SU-DHL-6 (cell line): ENCODE results near the gene GRM3.

Experiments
- H2AFZ ChIP-seq: fragments of 200-600 bp; sonication (generic); 2 replicates; pipeline ENCODE4 v1.6.1; 2014; ENCODE audit warnings: low read depth, mild to moderate bottlenecking, moderate library complexity, mixed read lengths, antibody characterized with exemption, low read length; ENCODE audit not compliant: severe bottlenecking
- H3F3A ChIP-seq: fragments of 200-600 bp; shearing (Covaris generic); 2 replicates; pipeline ENCODE4 v1.6.0; 2016; ENCODE audit warnings: antibody characterized with exemption, mild to moderate bottlenecking; ENCODE audit not compliant: insufficient read depth
- H3K27ac ChIP-seq: fragments of 200-600 bp; sonication (generic); 2 replicates; pipeline ENCODE4 v1.5.1; 2016; ENCODE audit warnings: low read depth, mild to moderate bottlenecking, low read length, moderate library complexity, mixed read lengths
- H3K27me3 ChIP-seq: fragments of 200-600 bp; sonication (generic), shearing (Covaris generic); 2 replicates; pipeline ENCODE4 v1.6.0; 2014; ENCODE audit warnings: mild to moderate bottlenecking, low read length
- H3K36me3 ChIP-seq: fragments of 200-600 bp; sonication (generic); 2 replicates; pipeline ENCODE4 v1.6.1; 2014; ENCODE audit warnings: mild to moderate bottlenecking, low read length, mixed read lengths
- H3K4me2 ChIP-seq: fragments of 300-600, 200-600 bp; shearing (Covaris generic), sonication (generic); 2 replicates; pipeline ENCODE4 v1.6.0; 2014; ENCODE audit warnings: low read length, low read depth, mild to moderate bottlenecking; ENCODE audit not compliant: poor library complexity, severe bottlenecking
- H3K4me3 ChIP-seq: fragments of 200-600 bp; sonication (generic); 2 replicates; pipeline ENCODE4 v1.5.1; 2014; ENCODE audit warnings: antibody characterized with exemption, low read length, mild to moderate bottlenecking, mixed read lengths; ENCODE audit not compliant: insufficient read depth, poor library complexity, severe bottlenecking
- H3K79me2 ChIP-seq: fragments of 200-600 bp; sonication (generic); 2 replicates; pipeline ENCODE4 v1.6.1; 2014; ENCODE audit warnings: mild to moderate bottlenecking, low read length, moderate library complexity; ENCODE audit not compliant: insufficient read depth
- H3K9ac ChIP-seq: fragments of 200-600 bp; sonication (generic); 2 replicates; pipeline ENCODE4 v1.7.0; 2014; ENCODE audit warnings: mild to moderate bottlenecking, low read length
- H3K9me2 ChIP-seq: fragments of 200-600 bp; sonication (generic); replicated peaks from 2 replicates; pipeline ENCODE4 v1.6.1; 2014; ENCODE audit warnings: low read length; ENCODE audit not compliant: insufficient read depth
- H3K9me3 ChIP-seq: fragments of 200-600 bp; sonication (generic); 2 replicates; pipeline ENCODE4 v1.6.1; 2014; ENCODE audit warnings: low read length, mixed read lengths; ENCODE audit not compliant: insufficient read depth
- H4K20me1 ChIP-seq: fragments of 200-600 bp; sonication (generic); 2 replicates; pipeline ENCODE4 v1.6.1; 2014; ENCODE audit warnings: low read depth, mild to moderate bottlenecking, antibody characterized with exemption, low read length, moderate library complexity, mixed read lengths
- CTCF ChIP-seq: fragments of 200-600 bp; sonication (generic); IDR thresholded peaks from one replicate; pipeline ENCODE4 v1.5.1; 2017; ENCODE audit warnings: antibody characterized with exemption, mild to moderate bottlenecking, low read length, moderate library complexity; ENCODE audit not compliant: insufficient read depth, poor library complexity, severe bottlenecking
- EZH2phosphoT487 ChIP-seq: fragments of 200-600 bp; sonication (generic), shearing (Covaris generic); conservative IDR thresholded peaks from 2 replicates; pipeline ENCODE4 v1.6.1; 2018; ENCODE audit warnings: mild to moderate bottlenecking, antibody characterized with exemption, low read length, moderate library complexity, mixed read lengths

Gene GRM3

GRCh38 chr7:86790383-86790782 is 146.7 kb downstream of the GRM3 start:
- H3K79me2 ChIP-seq: no peaks in the 10 kb centered on the region
- no peaks in the 10 kb centered on the region for H3K36me3 ChIP-seq
- H3K4me2 ChIP-seq: no peak overlapping the region
- H3K4me3 ChIP-seq: no peak overlapping the region
- no peaks in the 10 kb centered on the region for H3F3A ChIP-seq
- no peaks in the 10 kb centered on the region for H4K20me1 ChIP-seq
- no peak overlapping the region for H3K9ac ChIP-seq
- TF ChIP-seq CTCF (no peak), EZH2phosphoT487 (no peak)
- no peaks in the 10 kb centered on the region for H3K27me3 ChIP-seq
- no peaks in the 10 kb centered on the region for H3K9me2 ChIP-seq
- no peaks in the 10 kb centered on the region for H3K9me3 ChIP-seq
- no peak overlapping the region for H2AFZ ChIP-seq
- H3K27ac ChIP-seq: no peak overlapping the region

- Histone ChIP-seq H3K9ac (no peak overlapping the region), H3K4me3 (no peak overlapping the region), H3K36me3 (no peaks in the 10 kb centered on the region), H3K4me2 (no peak overlapping the region), H3K9me3 (no peaks in the 10 kb centered on the region), H3K9me2 (no peaks in the 10 kb centered on the region), H3F3A (no peaks in the 10 kb centered on the region), H2AFZ (no peak overlapping the region), H3K27me3 (no peaks in the 10 kb centered on the region), H3K79me2 (no peaks in the 10 kb centered on the region), H3K27ac (no peak overlapping the region), H4K20me1 (no peaks in the 10 kb centered on the region)
- TF ChIP-seq EZH2phosphoT487 (no peak), CTCF (no peak)
Observed at GRCh38 chr7:86792260-86792659, 148.6 kb downstream of the GRM3 start.

GRCh38 chr7:86793136-86793535 is 149.4 kb downstream of the GRM3 start:
- no peaks in the 10 kb centered on the region for H3K9me2 ChIP-seq
- no peaks in the 10 kb centered on the region for H3K36me3 ChIP-seq
- no peaks in the 10 kb centered on the region for H3K27me3 ChIP-seq
- H3K9me3 ChIP-seq: no peaks in the 10 kb centered on the region
- H3K27ac ChIP-seq: no peak overlapping the region
- no peaks in the 10 kb centered on the region for H3K79me2 ChIP-seq
- H3F3A ChIP-seq: no peaks in the 10 kb centered on the region
- H2AFZ ChIP-seq: no peak overlapping the region
- no peak overlapping the region for H3K4me3 ChIP-seq
- no peaks in the 10 kb centered on the region for H4K20me1 ChIP-seq
- no peak overlapping the region for H3K9ac ChIP-seq
- TF ChIP-seq CTCF: no peak
- no peak for TF ChIP-seq EZH2phosphoT487
- H3K4me2 ChIP-seq: no peak overlapping the region
